HG02798 (cell line): ENCODE measurements around the gene TEX47.

Experiments used
- ATAC-seq: cut with Tn5 transposase; IDR thresholded peaks from one replicate; pipeline ENCODE4 v1.9.1; 2021; ENCODE audit warnings: mild to moderate bottlenecking; ENCODE audit not compliant: unreplicated experiment, poor library complexity

TEX47 gene

GRCh38 chr7:88756802-88757201 lies 38.7 kb downstream of the TEX47 start:
- no peak for ATAC-seq

- ATAC-seq = no peak
These were observed 49.4 kb downstream of the TEX47 start for GRCh38 chr7:88746126-88746525.
